Stomach smooth muscle (tissue), 2 donors: Measurements from ENCODE around the gene ELOVL4.
A peak's percentile ranks its signal among the peaks of the same experiment; 100 is the strongest.

Experiments used
- H3K27ac ChIP-seq: one replicate; pipeline ENCODE4 v1.7.0; 2013; ENCODE audit warnings: mild to moderate bottlenecking, low read length, inconsistent platforms
- H3K27me3 ChIP-seq, 2 donors: one replicate each; pipeline ENCODE4 v1.7.0; 2013; ENCODE audit warnings: low read length in 2 of 2; ENCODE audit not compliant: insufficient read depth in 2 of 2, control insufficient read depth in 1 of 2
- H3K36me3 ChIP-seq, 2 donors: one replicate each; pipeline ENCODE4 v1.7.0; 2013; ENCODE audit warnings: low read length in 2 of 2; ENCODE audit not compliant: control insufficient read depth in 2 of 2, insufficient read depth in 2 of 2
- H3K4me1 ChIP-seq: one replicate; pipeline ENCODE4 v1.7.0; 2013; ENCODE audit warnings: low read length; ENCODE audit not compliant: control insufficient read depth, insufficient read depth
- H3K4me3 ChIP-seq, 2 donors: one replicate each; pipeline ENCODE4 v1.7.0; 2013; ENCODE audit warnings: low read length in 2 of 2
- H3K9ac ChIP-seq, 2 donors: one replicate each; pipeline ENCODE4 v1.7.0; 2013; ENCODE audit warnings: low read length in 2 of 2, mild to moderate bottlenecking in 1 of 2
- H3K9me3 ChIP-seq, 2 donors: one replicate each; pipeline ENCODE4 v1.7.0; 2013; ENCODE audit warnings: low read length in 2 of 2; ENCODE audit not compliant: control insufficient read depth in 2 of 2
- donor health status: healthy.
- donor health status: Pancreatic carcinoma.

ELOVL4 gene

GRCh38 chr6:79872986-79873385 lies 74.4 kb downstream of the ELOVL4 start:
- no peak overlapping the region for H3K27ac ChIP-seq
- H3K27me3 ChIP-seq = no peaks in the 10 kb centered on the region
- H3K9ac ChIP-seq = no peak overlapping the region
- no peaks in the 10 kb centered on the region for H3K9me3 ChIP-seq
- H3K36me3 ChIP-seq = no peaks in the 10 kb centered on the region
- no peak overlapping the region for H3K4me3 ChIP-seq
- H3K4me1 ChIP-seq = no peaks in the 10 kb centered on the region

GRCh38 chr6:79872303-79872702 lies 75.0 kb downstream of the ELOVL4 start:
- Histone ChIP-seq H3K9me3 (no peaks in the 10 kb centered on the region), H3K27me3 (no peaks in the 10 kb centered on the region), H3K9ac (no peak overlapping the region), H3K4me1 (no peaks in the 10 kb centered on the region), H3K27ac (no peak overlapping the region), H3K36me3 (no peaks in the 10 kb centered on the region), H3K4me3 (no peak overlapping the region)

GRCh38 chr6:79869600-79870084 lies 77.7 kb downstream of the ELOVL4 start:
- peak overlapping the region in 1 of 2 donors; percentile 59 for H3K4me3 ChIP-seq
- no peaks in the 10 kb centered on the region for H3K36me3 ChIP-seq
- H3K4me1 ChIP-seq = no peaks in the 10 kb centered on the region
- no peaks in the 10 kb centered on the region for H3K9me3 ChIP-seq
- H3K9ac ChIP-seq = no peak overlapping the region
- H3K27ac ChIP-seq = no peak overlapping the region
- H3K27me3 ChIP-seq = no peaks in the 10 kb centered on the region

- Histone ChIP-seq H3K4me1 (no peaks in the 10 kb centered on the region), H3K9me3 (no peaks in the 10 kb centered on the region), H3K36me3 (no peaks in the 10 kb centered on the region), H3K9ac (no peak overlapping the region), H3K27me3 (no peaks in the 10 kb centered on the region), H3K4me3 (no peak overlapping the region), H3K27ac (no peak overlapping the region)
Measured at GRCh38 chr6:79869184-79869583, 78.2 kb downstream of the ELOVL4 start.

- Histone ChIP-seq H3K9ac (no peak overlapping the region), H3K4me1 (no peaks in the 10 kb centered on the region), H3K9me3 (no peaks in the 10 kb centered on the region), H3K27ac (no peak overlapping the region), H3K4me3 (no peak overlapping the region), H3K27me3 (no peaks in the 10 kb centered on the region), H3K36me3 (no peaks in the 10 kb centered on the region)
Measured at GRCh38 chr6:79868098-79868722, 79.1 kb downstream of the ELOVL4 start.
